ENCODE data around the gene CRTAC1. TPM values are rescaled to one million over a fixed set of nuclear protein-coding genes. Genes with fewer than 3 reads are reported as not detected.
A peak's percentile ranks its signal among the peaks of the same experiment; 100 is the strongest.

The CRTAC1 gene
- total and polyA plus RNA-seq, 9 of the 15 experiments (the other 6 are each of a cell fraction or from before 2014, with no cell fraction given): not detected

GRCh38 chr10:98045785-98046389, 15.5 kb upstream of the CRTAC1 start:
- H3K4me3 ChIP-seq: no peak overlapping the region
- H3K27me3 ChIP-seq (ENCODE audit: control insufficient read depth in 2 of 2, insufficient read depth in 2 of 2, low read length in 2 of 2): peaks cover 3 to 27% of the 10 kb centered on the region in 2 experiments; a peak in 3 of 5 replicates
- no peaks in the 10 kb centered on the region for H3K36me3 ChIP-seq (ENCODE audit: control insufficient read depth, insufficient read depth, low read length)
- no peaks in the 10 kb centered on the region for H4K20me1 ChIP-seq (replicated peaks; ENCODE audit: control insufficient read depth, insufficient read depth, low read length)
- intact Hi-C loops (cut with micrococcal nuclease) (no loop called here), in situ Hi-C loops (cut with MboI) (no loop called here)
- H2AFZ ChIP-seq (ENCODE audit: low read depth, low read length): no peak overlapping the region
- FAIRE-seq: peak; percentile 54
- no TSS peak for BruUV-seq (replicated peaks)
- no peaks in the 10 kb centered on the region for H3K79me2 ChIP-seq (ENCODE audit: control insufficient read depth, insufficient read depth, low read length)
- no peak overlapping the region for H3K9ac ChIP-seq (ENCODE audit: insufficient read depth in 1 of 2, low read depth in 2 of 2, low read length in 2 of 2)
- no peak overlapping the region for H3K27ac ChIP-seq (ENCODE audit: extremely low read depth, low read depth, low read length)
- POLR2A ChIA-PET: interaction anchor here (1.0 to 1.3 kb wide), 3 partner anchors 9 to 131 kb away, joined by 3 to 4 read pairs (median 3); no protein-coding TSS in a partner anchor
- ATAC-seq: peak; percentile 79
- CTCF ChIA-PET (ENCODE audit: low intra/inter-chr PET ratio): interaction anchor here (0.8 to 1.4 kb wide), 3 partner anchors 131 to 255 kb away, joined by 3 to 6 read pairs (median 3); no protein-coding TSS in a partner anchor
- WGBS (ENCODE audit: insufficient coverage, low coverage, missing lambda C conversion rate): 9% methylated on average over 5 of the region's 6 CpGs
- H3K4me1 ChIP-seq (replicated peaks in 1 of 2; ENCODE audit: control insufficient read depth in 2 of 2, insufficient read depth in 2 of 2, low read length in 2 of 2): no peaks in the 10 kb centered on the region
- H3K4me2 ChIP-seq (ENCODE audit: insufficient read depth, low read length): no peak overlapping the region
- DNase-seq (ENCODE audit: extremely low read depth in 1 of 4, low spot score in 3 of 4): peak; percentile 56 to 68 (median 66)
- no peaks in the 10 kb centered on the region for H3K9me3 ChIP-seq (replicated peaks; ENCODE audit: control insufficient read depth, insufficient read depth, low read depth, low read length)
- no peaks in the 10 kb centered on the region for H3K9me1 ChIP-seq (ENCODE audit: control insufficient read depth, insufficient read depth, low read length)
- TF ChIP-seq PBX2 (CRISPR knock-in tag; IDR thresholded peaks at IDR 0.05; ENCODE audit: low read depth) (no peak), PBX2 (tag; conservative IDR thresholded peaks at IDR 0.05; ENCODE audit: low read depth) (peak; percentile 35; the same call in 1 of the 2 replicates), GTF3C2 (IDR thresholded peaks at IDR 0.05; ENCODE audit: borderline replicate concordance, extremely low read depth, insufficient read length) (no peak), RAD21 (CRISPR knock-in tag; conservative IDR thresholded peaks at IDR 0.05 in 1 of 2, IDR thresholded peaks at IDR 0.05 in 1 of 2) (peak; percentile 24 to 52; a peak in 3 of 4 replicates), THRA (IDR thresholded peaks at IDR 0.05) (no peak), SMC3 (conservative IDR thresholded peaks at IDR 0.05; ENCODE audit: insufficient read depth, low read depth, low read length) (peak; percentile 61), E2F6 (IDR thresholded peaks at IDR 0.05; ENCODE audit: borderline replicate concordance in 1 of 2, extremely low read depth in 1 of 2, insufficient read depth in 1 of 2, insufficient read length in 1 of 2, low read depth in 1 of 2, low read length in 1 of 2, poor library complexity in 1 of 2, severe bottlenecking in 1 of 2) (peak in 1 of 2 experiments; percentile 42), STAG1 (CRISPR knock-in tag; IDR thresholded peaks at IDR 0.05; ENCODE audit: borderline replicate concordance) (peak; percentile 9; the same call in 1 of the 2 replicates), L3MBTL2 (IDR thresholded peaks at IDR 0.05) (peak; percentile 35; the same call in 1 of the 2 replicates), CREB3 (tag; conservative IDR thresholded peaks at IDR 0.05; ENCODE audit: low read depth) (no peak)
